ENCODE data around the gene AUH. TPM values are rescaled to one million over a fixed set of nuclear protein-coding genes. Genes with fewer than 3 reads are reported as not detected.

Gene AUH
- total and polyA plus RNA-seq, 10 of the 15 experiments (the other 5 are each of a cell fraction or from before 2014, with no cell fraction given) = 1.7 to 7.3 (median 4.6) TPM

Other genes with a start within 250 kb of the AUH start
- 0.23 and 0.27 TPM in 2 replicates for gene NFIL3, start 61.9 kb upstream of the AUH start, total RNA-seq (2014; rRNA removed)
- gene NFIL3, start 61.9 kb upstream of the AUH start, total RNA-seq (2014; rRNA removed; fragmentation: Illumina TruSeq; extraction: Trizol) = 0.32 and 0.36 TPM in 2 replicates
- gene NFIL3, start 61.9 kb upstream of the AUH start, total RNA-seq (2021) = 0.46 and 0.82 TPM in 2 replicates
- gene NFIL3, start 61.9 kb upstream of the AUH start, polyA plus RNA-seq (2011; rRNA removed) = 1.0 and 1.1 TPM in 2 replicates
- 0.40 and 0.51 TPM in 2 replicates for gene NFIL3, start 61.9 kb upstream of the AUH start, polyA plus RNA-seq (2014; fragmentation: Illumina TruSeq; extraction: Trizol)
- under 1 TPM in 1 of 2 experiments, not detected in 1; 0.18 TPM for gene NFIL3, start 61.9 kb upstream of the AUH start, polyA plus RNA-seq (2014; fragmentation: Nextera tagmentation; extraction: Ambion mirVana)
- gene NFIL3, start 61.9 kb upstream of the AUH start, polyA plus RNA-seq (2014; rRNA removed) = 0.22 and 0.28 TPM in 2 replicates
- gene NFIL3, start 61.9 kb upstream of the AUH start, polyA plus RNA-seq (2016; fragmentation: Nextera tagmentation; extraction: Ambion mirVana) = not detected